HepG2 (cell line): ENCODE data around the gene ZMIZ1. TPM values are rescaled to one million over a fixed set of nuclear protein-coding genes. Genes with fewer than 3 reads are reported as not detected.

Experiments
- ATAC-seq: fragments of 200-7000 bp; cut with Tn5 transposase; 3 replicates; pipeline ENCODE4 v1.9.1; 2020; ENCODE audit warnings: mild to moderate bottlenecking, moderate library complexity
- BruUV-seq: library from RNA; stranded (reverse); fragments of 400-500 nt; replicated peaks from 2 replicates; lab custom pipeline; 2021; lab: Mats Ljungman, UMichigan
- CTCF ChIA-PET: fragments of 300-600 bp; formaldehyde crosslinking; extraction: SDS; loops from one replicate; lab custom pipeline; 2021; ENCODE audit warnings: low total read pairs, inconsistent platforms, low intra/inter-chr PET ratio; lab: Yijun Ruan, JAX
- POLR2A ChIA-PET: fragments of 350-600 bp; sonication (Branson Sonifier 250); formaldehyde crosslinking; loops from one replicate; lab custom pipeline; 2020; ENCODE audit warnings: antibody characterized with exemption, inconsistent platforms; lab: Yijun Ruan, JAX
- DNase-seq: peaks from one replicate; pipeline ENCODE4 v3.0.0-alpha.2; 2015; ENCODE audit warnings: low spot score
- FAIRE-seq: peaks from 3 replicates; lab custom pipeline; 2011; peaks lifted over from hg19 to GRCh38; lab: Jason Lieb, UNC
- H2AFZ ChIP-seq: one replicate; pipeline ENCODE4 v1.6.1; 2011; ENCODE audit warnings: low read length, inconsistent platforms
- H3K27ac ChIP-seq: fragments of 300-600 bp; 3 replicates; pipeline ENCODE4 v1.8.0; 2011; ENCODE audit warnings: mixed run types, mild to moderate bottlenecking, mixed read lengths, low read length, inconsistent platforms; ENCODE audit not compliant: insufficient read depth; ENCODE audit errors: extremely low read length
- H3K27me3 ChIP-seq, 2 experiments: fragments of 200-600 bp in 1 of 2; 2 replicates in 1 of 2; 3 replicates in 1 of 2; pipeline versions ENCODE4 v1.6.0 to v1.8.0; 2011; ENCODE audit warnings: low read length in 2 of 2, mild to moderate bottlenecking in 2 of 2, moderate library complexity in 2 of 2, inconsistent platforms in 1 of 2; ENCODE audit not compliant: insufficient read depth in 2 of 2, control insufficient read depth in 1 of 2
- H3K36me3 ChIP-seq, 2 experiments: fragments of 200-600 bp in 1 of 2; replicated peaks in 1 of 2; 2 replicates in 1 of 2; 3 replicates in 1 of 2; pipeline versions ENCODE4 v1.5.1 to v1.8.0; 2011; ENCODE audit warnings: low read length in 2 of 2, inconsistent platforms in 1 of 2; ENCODE audit not compliant: insufficient read depth in 2 of 2, control insufficient read depth in 1 of 2
- H3K4me1 ChIP-seq: 2 replicates; pipeline ENCODE4 v1.5.1; 2012; ENCODE audit warnings: low read length, inconsistent platforms; ENCODE audit not compliant: insufficient read depth
- H3K4me2 ChIP-seq: 2 replicates; pipeline ENCODE4 v1.6.0; 2011; ENCODE audit warnings: low read depth, low read length, inconsistent platforms
- H3K4me3 ChIP-seq, 3 experiments: fragments of 200-600 bp in 1 of 3; sonication (generic), shearing (Covaris generic) in 1 of 3; replicated peaks in 1 of 3; 2 replicates each; pipeline ENCODE4 v1.5.1; 2011 to 2016; ENCODE audit warnings: low read length in 3 of 3, inconsistent platforms in 2 of 3, low read depth in 2 of 3, mild to moderate bottlenecking in 2 of 3, control low read depth in 1 of 3, mixed read lengths in 1 of 3; ENCODE audit not compliant: insufficient read depth in 1 of 3
- H3K79me2 ChIP-seq: one replicate; pipeline ENCODE4 v1.6.1; 2011; ENCODE audit warnings: low read length, inconsistent platforms; ENCODE audit not compliant: insufficient read depth
- H3K9ac ChIP-seq: 2 replicates; pipeline ENCODE4 v1.6.0; 2011; ENCODE audit warnings: mild to moderate bottlenecking, low read depth, low read length, inconsistent platforms; ENCODE audit not compliant: insufficient read depth
- H3K9me3 ChIP-seq: 2 replicates; pipeline ENCODE4 v1.5.1; 2012; ENCODE audit warnings: mild to moderate bottlenecking, low read length
- H4K20me1 ChIP-seq: 2 replicates; pipeline ENCODE4 v1.6.0; 2011; ENCODE audit warnings: inconsistent platforms, mild to moderate bottlenecking, low read length, moderate library complexity; ENCODE audit not compliant: insufficient read depth
- AGO2 ChIP-seq: fragments of 200-400 bp; formaldehyde crosslinking; optimal IDR thresholded peaks from 2 replicates; pipeline ENCODE3; 2017; ENCODE audit warnings: mild to moderate bottlenecking, low read depth, low read length, moderate library complexity
- AKAP8 ChIP-seq: sonication (generic); formaldehyde crosslinking; IDR thresholded peaks from 2 replicates; pipeline ENCODE4 v1.5.1; 2020; ENCODE audit warnings: mild to moderate bottlenecking, missing genetic modification reagents
- CBX1 ChIP-seq: IDR thresholded peaks from one replicate; pipeline ENCODE4 v1.6.1; 2016; ENCODE audit warnings: antibody characterized with exemption, low read depth
- FOXC1 ChIP-seq: sonication (generic); formaldehyde crosslinking; IDR thresholded peaks from 2 replicates; pipeline ENCODE4 v1.8.0; 2022; ENCODE audit warnings: mild to moderate bottlenecking, missing genetic modification reagents, borderline replicate concordance
- FOXK2 ChIP-seq: fragments of 450-650 bp; IDR thresholded peaks from 2 replicates; pipeline ENCODE4 v1.6.1; 2016
- NFIB ChIP-seq: sonication (generic); formaldehyde crosslinking; IDR thresholded peaks from 2 replicates; pipeline ENCODE4 v1.9.0; 2021; ENCODE audit warnings: missing genetic modification reagents, mild to moderate bottlenecking, borderline replicate concordance
- RAD21 ChIP-seq: fragments of 450-650 bp; formaldehyde crosslinking; IDR thresholded peaks from 2 replicates; pipeline ENCODE4 v1.5.0; 2020; ENCODE audit warnings: mild to moderate bottlenecking
- SAFB2 ChIP-seq: sonication (generic); formaldehyde crosslinking; IDR thresholded peaks from 2 replicates; pipeline ENCODE4 v1.5.1; 2020; ENCODE audit warnings: missing genetic modification reagents, low read depth, mild to moderate bottlenecking, borderline replicate concordance
- TBX2 ChIP-seq: sonication (generic); formaldehyde crosslinking; IDR thresholded peaks from 2 replicates; pipeline ENCODE4 v1.5.0; 2020; ENCODE audit warnings: missing genetic modification reagents, mild to moderate bottlenecking, borderline replicate concordance
- TCF7L2 ChIP-seq: IDR thresholded peaks from 2 replicates; pipeline ENCODE4 v1.6.1; 2011; ENCODE audit warnings: mild to moderate bottlenecking, low read depth, low read length, moderate library complexity
- TEAD3 ChIP-seq: optimal IDR thresholded peaks from 2 replicates; pipeline ENCODE3; 2016; ENCODE audit warnings: borderline replicate concordance
- YEATS4 ChIP-seq: sonication (generic); formaldehyde crosslinking; IDR thresholded peaks from 2 replicates; pipeline ENCODE4 v1.4.0; 2020; ENCODE audit warnings: missing genetic modification reagents, borderline replicate concordance
- ZNF296 ChIP-seq: sonication (generic); formaldehyde crosslinking; conservative IDR thresholded peaks from 2 replicates; pipeline ENCODE4 v1.5.0; 2020; ENCODE audit warnings: mild to moderate bottlenecking, missing genetic modification reagents
- ZNF546 ChIP-seq: sonication (generic); formaldehyde crosslinking; conservative IDR thresholded peaks from 2 replicates; pipeline ENCODE4 v1.8.1; 2023; ENCODE audit warnings: mild to moderate bottlenecking, missing genetic modification reagents
- ZNF564 ChIP-seq: sonication (generic); formaldehyde crosslinking; IDR thresholded peaks from 2 replicates; pipeline ENCODE4 v1.8.1; 2023; ENCODE audit warnings: mild to moderate bottlenecking, missing genetic modification reagents
- ZNF605 ChIP-seq: sonication (generic); formaldehyde crosslinking; IDR thresholded peaks from 2 replicates; pipeline ENCODE4 v1.8.0; 2022; ENCODE audit warnings: mild to moderate bottlenecking, missing genetic modification reagents
- ZNF615 ChIP-seq: sonication (generic); formaldehyde crosslinking; IDR thresholded peaks from 2 replicates; pipeline ENCODE4 v1.5.0; 2020; ENCODE audit warnings: mild to moderate bottlenecking, missing genetic modification reagents, borderline replicate concordance
- ZNF766 ChIP-seq: sonication (generic); formaldehyde crosslinking; IDR thresholded peaks from 2 replicates; pipeline ENCODE4 v1.5.0; 2020; ENCODE audit warnings: missing genetic modification reagents, borderline replicate concordance
- ZZZ3 ChIP-seq: sonication (generic); formaldehyde crosslinking; IDR thresholded peaks from 2 replicates; pipeline ENCODE4 v1.4.0; 2020; ENCODE audit warnings: missing genetic modification reagents, mild to moderate bottlenecking, borderline replicate concordance
- WGBS: methylation state at CpG from one replicate; pipeline ENCODE4 v1.1.6; 2017; ENCODE audit warnings: low lambda C conversion rate; 5-methylcytosine and 5-hydroxymethylcytosine counted together
- in situ Hi-C: cut with HindIII; loops from 2 replicates; pipeline ENCODE4 v1.10.0; 2017; ENCODE audit warnings: low pct_unique_long_range_greater_than_20kb; ENCODE audit not compliant: extremely low pct_ligation_motif_present
- intact Hi-C: fragments of 100-400 bp; cut with micrococcal nuclease; formaldehyde crosslinking; loops from one replicate; pipeline ENCODE4 v1.10.0; 2022; ENCODE audit not compliant: unreplicated experiment
- polyA plus RNA-seq, 8 experiments: library from polyadenylated mRNA; depleted of rRNA in 3 of 8; stranded (reverse) in 7 of 8; unstranded in 1 of 8; fragments of >200 nt; fragmentation: Illumina TruSeq in 4 of 8; extraction: Trizol in 4 of 8; gene quantifications; 2 replicates each; pipeline versions ENCODE4 v1.2.1 to v1.2.3, GENCODE V29; 2011 to 2016; ENCODE audit warnings: low read depth in 4 of 8, missing spikeins in 1 of 8, mixed read lengths in 1 of 8; ENCODE audit not compliant: insufficient read depth in 1 of 8
- total RNA-seq, 5 experiments: library from RNA; depleted of rRNA; stranded (reverse); fragments of >200 nt; fragmentation: Illumina TruSeq; extraction: Trizol; gene quantifications; 2 replicates each; pipeline ENCODE4 v1.2.3, GENCODE V29; 2016; ENCODE audit warnings: low read depth in 1 of 5
- TF ChIP-seq, protein P1 (sequence below): sonication (generic); formaldehyde crosslinking; IDR thresholded peaks from 2 replicates; pipeline ENCODE4 v1.4.0; 2020; ENCODE audit warnings: missing genetic modification reagents
- TF ChIP-seq, protein P2 (sequence below): sonication (generic); formaldehyde crosslinking; IDR thresholded peaks from 2 replicates; pipeline ENCODE4 v1.5.0; 2020; ENCODE audit warnings: mild to moderate bottlenecking, low read depth, missing genetic modification reagents, borderline replicate concordance
- TF ChIP-seq, protein P3 (sequence below): sonication (generic); formaldehyde crosslinking; conservative IDR thresholded peaks from 2 replicates; pipeline ENCODE4 v1.4.0; 2020; ENCODE audit warnings: mild to moderate bottlenecking, missing genetic modification reagents, moderate library complexity

The ZMIZ1 gene
- total and polyA plus RNA-seq, 2 of the 13 experiments (the other 11 are each of a cell fraction or from before 2014, with no cell fraction given) = 5.3 to 10.2 TPM

DNA sequence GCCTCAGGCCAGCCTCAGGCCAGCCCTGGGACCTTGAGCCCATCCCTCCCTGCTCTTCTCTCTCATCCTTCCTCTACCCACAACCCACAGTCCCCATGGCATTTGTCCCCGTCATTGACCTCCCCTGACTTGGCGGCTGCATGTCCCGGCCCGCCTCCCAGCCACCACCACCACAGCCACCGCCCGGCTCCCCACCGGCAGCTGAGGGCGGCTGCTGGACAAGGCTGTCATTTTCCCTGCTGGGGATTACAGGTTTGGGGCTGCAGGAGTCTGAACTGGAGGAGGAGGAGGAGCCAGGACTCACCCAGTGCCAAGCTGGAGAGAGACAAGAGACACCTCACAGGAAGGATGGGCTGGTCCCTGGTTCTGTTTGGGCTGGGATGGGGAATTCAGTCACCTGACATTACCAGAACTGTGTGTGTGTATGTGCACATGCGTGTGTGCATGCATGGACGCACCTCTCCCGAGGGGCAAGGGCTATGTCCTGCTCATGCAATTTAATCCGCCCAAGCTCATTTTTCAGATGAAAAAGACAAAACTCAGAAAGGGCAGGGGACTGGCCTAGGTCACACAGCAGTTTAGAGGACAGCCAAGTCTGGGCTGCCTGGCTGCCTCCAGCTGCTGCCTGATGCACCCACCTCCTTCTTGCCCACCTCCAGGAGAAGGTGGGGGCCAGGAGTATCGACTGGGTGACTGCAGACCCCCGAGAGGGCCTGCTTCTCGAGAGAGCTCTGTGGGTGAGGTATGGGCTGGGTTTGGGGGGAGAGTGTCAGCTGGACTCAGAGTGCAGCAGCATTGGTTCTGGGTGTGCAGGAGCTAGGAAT is 113.1 kb downstream of the ZMIZ1 start:
- ChIA-PET CTCF (no interaction called here), POLR2A (interaction anchor here (1.7 kb wide), 1 partner anchor 122 kb away, joined by 5 read pairs; no protein-coding TSS in a partner anchor)
- H3K79me2 ChIP-seq = peaks cover 8% of the 10 kb centered on the region
- in situ Hi-C loops = loop anchor here (25.0 kb wide), 1 partner anchor 95 kb away; no protein-coding TSS in a partner anchor
- H3K36me3 ChIP-seq = peaks cover 11 to 48% of the 10 kb centered on the region in 2 experiments
- BruUV-seq = no TSS peak
- FAIRE-seq (no peak), DNase-seq (no peak), ATAC-seq (no peak)
- H3K27ac ChIP-seq = peak overlapping the region; percentile 12
- H3K9me3 ChIP-seq = no peaks in the 10 kb centered on the region
- H2AFZ ChIP-seq = no peak overlapping the region
- no peaks in the 10 kb centered on the region for H3K27me3 ChIP-seq
- H3K4me3 ChIP-seq = no peak overlapping the region
- no peak overlapping the region for H3K4me2 ChIP-seq
- no peaks in the 10 kb centered on the region for H4K20me1 ChIP-seq
- intact Hi-C loops = no loop called here
- no peak overlapping the region for H3K9ac ChIP-seq
- peaks cover 100% of the 10 kb centered on the region for H3K4me1 ChIP-seq
- 85% methylated on average over 15 of the region's 15 CpGs for WGBS
- TF ChIP-seq, protein P1, sequence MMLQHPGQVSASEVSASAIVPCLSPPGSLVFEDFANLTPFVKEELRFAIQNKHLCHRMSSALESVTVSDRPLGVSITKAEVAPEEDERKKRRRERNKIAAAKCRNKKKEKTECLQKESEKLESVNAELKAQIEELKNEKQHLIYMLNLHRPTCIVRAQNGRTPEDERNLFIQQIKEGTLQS (CRISPR knock-in tag) = no peak
- TF ChIP-seq, protein P2, sequence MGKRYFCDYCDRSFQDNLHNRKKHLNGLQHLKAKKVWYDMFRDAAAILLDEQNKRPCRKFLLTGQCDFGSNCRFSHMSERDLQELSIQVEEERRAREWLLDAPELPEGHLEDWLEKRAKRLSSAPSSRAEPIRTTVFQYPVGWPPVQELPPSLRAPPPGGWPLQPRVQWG (CRISPR knock-in tag) = no peak
- peak; percentile 33; the same call in 1 of the 2 replicates for TF ChIP-seq ZNF605
- TF ChIP-seq ZNF615 (CRISPR knock-in tag) = no peak
- no peak for TF ChIP-seq ZNF766 (CRISPR knock-in tag)
- no peak for TF ChIP-seq ZNF546
- no peak for TF ChIP-seq CBX1
- TF ChIP-seq AKAP8 (CRISPR knock-in tag) = no peak
- peak; percentile 58 for TF ChIP-seq AGO2
- TF ChIP-seq ZNF296 (CRISPR knock-in tag) = no peak
- TF ChIP-seq, protein P3, sequence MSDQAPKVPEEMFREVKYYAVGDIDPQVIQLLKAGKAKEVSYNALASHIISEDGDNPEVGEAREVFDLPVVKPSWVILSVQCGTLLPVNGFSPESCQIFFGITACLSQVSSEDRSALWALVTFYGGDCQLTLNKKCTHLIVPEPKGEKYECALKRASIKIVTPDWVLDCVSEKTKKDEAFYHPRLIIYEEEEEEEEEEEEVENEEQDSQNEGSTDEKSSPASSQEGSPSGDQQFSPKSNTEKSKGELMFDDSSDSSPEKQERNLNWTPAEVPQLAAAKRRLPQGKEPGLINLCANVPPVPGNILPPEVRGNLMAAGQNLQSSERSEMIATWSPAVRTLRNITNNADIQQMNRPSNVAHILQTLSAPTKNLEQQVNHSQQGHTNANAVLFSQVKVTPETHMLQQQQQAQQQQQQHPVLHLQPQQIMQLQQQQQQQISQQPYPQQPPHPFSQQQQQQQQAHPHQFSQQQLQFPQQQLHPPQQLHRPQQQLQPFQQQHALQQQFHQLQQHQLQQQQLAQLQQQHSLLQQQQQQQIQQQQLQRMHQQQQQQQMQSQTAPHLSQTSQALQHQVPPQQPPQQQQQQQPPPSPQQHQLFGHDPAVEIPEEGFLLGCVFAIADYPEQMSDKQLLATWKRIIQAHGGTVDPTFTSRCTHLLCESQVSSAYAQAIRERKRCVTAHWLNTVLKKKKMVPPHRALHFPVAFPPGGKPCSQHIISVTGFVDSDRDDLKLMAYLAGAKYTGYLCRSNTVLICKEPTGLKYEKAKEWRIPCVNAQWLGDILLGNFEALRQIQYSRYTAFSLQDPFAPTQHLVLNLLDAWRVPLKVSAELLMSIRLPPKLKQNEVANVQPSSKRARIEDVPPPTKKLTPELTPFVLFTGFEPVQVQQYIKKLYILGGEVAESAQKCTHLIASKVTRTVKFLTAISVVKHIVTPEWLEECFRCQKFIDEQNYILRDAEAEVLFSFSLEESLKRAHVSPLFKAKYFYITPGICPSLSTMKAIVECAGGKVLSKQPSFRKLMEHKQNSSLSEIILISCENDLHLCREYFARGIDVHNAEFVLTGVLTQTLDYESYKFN (CRISPR knock-in tag) = no peak
- no peak for TF ChIP-seq RAD21 (CRISPR knock-in tag)
- TF ChIP-seq TCF7L2 = no peak
- no peak for TF ChIP-seq FOXC1 (CRISPR knock-in tag)
- no peak for TF ChIP-seq ZNF564 (CRISPR knock-in tag)
- TF ChIP-seq TBX2 (CRISPR knock-in tag) = 0 out of 2 replicates have a peak, but pooled peaks have one; percentile 31
- no peak for TF ChIP-seq TEAD3
- TF ChIP-seq YEATS4 (CRISPR knock-in tag) = no peak
- no peak for TF ChIP-seq SAFB2
- no peak for TF ChIP-seq ZZZ3 (CRISPR knock-in tag)
- TF ChIP-seq NFIB = no peak
- no peak for TF ChIP-seq FOXK2
